HepG2 (cell line): ENCODE measurements around the gene AFF2. TPM values are rescaled to one million over a fixed set of nuclear protein-coding genes. Genes with fewer than 3 reads are reported as not detected.

ENCODE experiments used
- ATAC-seq: fragments of 200-7000 bp; cut with Tn5 transposase; 3 replicates; pipeline ENCODE4 v1.9.1; 2020; ENCODE audit warnings: mild to moderate bottlenecking, moderate library complexity
- BruUV-seq: library from RNA; stranded (reverse); fragments of 400-500 nt; replicated peaks from 2 replicates; lab custom pipeline; 2021; lab: Mats Ljungman, UMichigan
- CTCF ChIA-PET: fragments of 300-600 bp; formaldehyde crosslinking; extraction: SDS; loops from one replicate; lab custom pipeline; 2021; ENCODE audit warnings: low total read pairs, inconsistent platforms, low intra/inter-chr PET ratio; lab: Yijun Ruan, JAX
- POLR2A ChIA-PET: fragments of 350-600 bp; sonication (Branson Sonifier 250); formaldehyde crosslinking; loops from one replicate; lab custom pipeline; 2020; ENCODE audit warnings: antibody characterized with exemption, inconsistent platforms; lab: Yijun Ruan, JAX
- DNase-seq: peaks from one replicate; pipeline ENCODE4 v3.0.0-alpha.2; 2015; ENCODE audit warnings: low spot score
- FAIRE-seq: peaks from 3 replicates; lab custom pipeline; 2011; peaks lifted over from hg19 to GRCh38; lab: Jason Lieb, UNC
- H2AFZ ChIP-seq: one replicate; pipeline ENCODE4 v1.6.1; 2011; ENCODE audit warnings: low read length, inconsistent platforms
- H3K27ac ChIP-seq: fragments of 300-600 bp; 3 replicates; pipeline ENCODE4 v1.8.0; 2011; ENCODE audit warnings: mixed run types, mild to moderate bottlenecking, mixed read lengths, low read length, inconsistent platforms; ENCODE audit not compliant: insufficient read depth; ENCODE audit errors: extremely low read length
- H3K27me3 ChIP-seq, 2 experiments: fragments of 200-600 bp in 1 of 2; 2 replicates in 1 of 2; 3 replicates in 1 of 2; pipeline versions ENCODE4 v1.6.0 to v1.8.0; 2011; ENCODE audit warnings: low read length in 2 of 2, mild to moderate bottlenecking in 2 of 2, moderate library complexity in 2 of 2, inconsistent platforms in 1 of 2; ENCODE audit not compliant: insufficient read depth in 2 of 2, control insufficient read depth in 1 of 2
- H3K36me3 ChIP-seq, 2 experiments: fragments of 200-600 bp in 1 of 2; replicated peaks in 1 of 2; 2 replicates in 1 of 2; 3 replicates in 1 of 2; pipeline versions ENCODE4 v1.5.1 to v1.8.0; 2011; ENCODE audit warnings: low read length in 2 of 2, inconsistent platforms in 1 of 2; ENCODE audit not compliant: insufficient read depth in 2 of 2, control insufficient read depth in 1 of 2
- H3K4me1 ChIP-seq: 2 replicates; pipeline ENCODE4 v1.5.1; 2012; ENCODE audit warnings: low read length, inconsistent platforms; ENCODE audit not compliant: insufficient read depth
- H3K4me2 ChIP-seq: 2 replicates; pipeline ENCODE4 v1.6.0; 2011; ENCODE audit warnings: low read depth, low read length, inconsistent platforms
- H3K4me3 ChIP-seq, 3 experiments: fragments of 200-600 bp in 1 of 3; sonication (generic), shearing (Covaris generic) in 1 of 3; replicated peaks in 1 of 3; 2 replicates each; pipeline ENCODE4 v1.5.1; 2011 to 2016; ENCODE audit warnings: low read length in 3 of 3, inconsistent platforms in 2 of 3, low read depth in 2 of 3, mild to moderate bottlenecking in 2 of 3, control low read depth in 1 of 3, mixed read lengths in 1 of 3; ENCODE audit not compliant: insufficient read depth in 1 of 3
- H3K79me2 ChIP-seq: one replicate; pipeline ENCODE4 v1.6.1; 2011; ENCODE audit warnings: low read length, inconsistent platforms; ENCODE audit not compliant: insufficient read depth
- H3K9ac ChIP-seq: 2 replicates; pipeline ENCODE4 v1.6.0; 2011; ENCODE audit warnings: mild to moderate bottlenecking, low read depth, low read length, inconsistent platforms; ENCODE audit not compliant: insufficient read depth
- H3K9me3 ChIP-seq: 2 replicates; pipeline ENCODE4 v1.5.1; 2012; ENCODE audit warnings: mild to moderate bottlenecking, low read length
- H4K20me1 ChIP-seq: 2 replicates; pipeline ENCODE4 v1.6.0; 2011; ENCODE audit warnings: inconsistent platforms, mild to moderate bottlenecking, low read length, moderate library complexity; ENCODE audit not compliant: insufficient read depth
- ELF1 ChIP-seq: sonication (generic); formaldehyde crosslinking; IDR thresholded peaks from 2 replicates; pipeline ENCODE4 v1.4.0; 2020; ENCODE audit warnings: missing genetic modification reagents
- ELF4 ChIP-seq: sonication (generic); formaldehyde crosslinking; IDR thresholded peaks from 2 replicates; pipeline ENCODE4 v1.5.0; 2020; ENCODE audit warnings: missing genetic modification reagents, mild to moderate bottlenecking, moderate library complexity, borderline replicate concordance
- HMG20B ChIP-seq: conservative IDR thresholded peaks from 2 replicates; pipeline ENCODE4 v1.6.1; 2016; ENCODE audit warnings: missing genetic modification reagents, missing compliant biosample characterization
- HNRNPH1 ChIP-seq: fragments of 200-400 bp; formaldehyde crosslinking; optimal IDR thresholded peaks from 2 replicates; pipeline ENCODE3; 2017; ENCODE audit warnings: mild to moderate bottlenecking, low read depth, low read length
- HNRNPUL1 ChIP-seq: fragments of 200-400 bp; formaldehyde crosslinking; IDR thresholded peaks from 2 replicates; pipeline ENCODE4 v1.6.1; 2017; ENCODE audit warnings: low read depth, mild to moderate bottlenecking, low read length, moderate library complexity
- HOXA3 ChIP-seq: sonication (generic); formaldehyde crosslinking; IDR thresholded peaks from 2 replicates; pipeline ENCODE4 v1.5.0; 2020; ENCODE audit warnings: missing genetic modification reagents
- HOXD1 ChIP-seq: sonication (generic); formaldehyde crosslinking; IDR thresholded peaks from 2 replicates; pipeline ENCODE4 v1.5.0; 2020; ENCODE audit warnings: missing genetic modification reagents
- POLR2G ChIP-seq: fragments of 200-400 bp; formaldehyde crosslinking; IDR thresholded peaks from 2 replicates; pipeline ENCODE4 v1.6.1; 2018; ENCODE audit warnings: mild to moderate bottlenecking, low read depth, low read length, moderate library complexity
- WIZ ChIP-seq: sonication (generic); formaldehyde crosslinking; IDR thresholded peaks from 2 replicates; pipeline ENCODE4 v1.5.1; 2020; ENCODE audit warnings: mild to moderate bottlenecking, missing genetic modification reagents
- ZBTB7A ChIP-seq: sonication (generic); formaldehyde crosslinking; IDR thresholded peaks from 2 replicates; pipeline ENCODE4 v1.8.0; 2022; ENCODE audit warnings: mild to moderate bottlenecking, missing genetic modification reagents
- ZNF891 ChIP-seq: sonication (generic); formaldehyde crosslinking; IDR thresholded peaks from 2 replicates; pipeline ENCODE4 v1.5.0; 2020; ENCODE audit warnings: mild to moderate bottlenecking, missing genetic modification reagents
- WGBS: methylation state at CpG from one replicate; pipeline ENCODE4 v1.1.6; 2017; ENCODE audit warnings: low lambda C conversion rate; 5-methylcytosine and 5-hydroxymethylcytosine counted together
- in situ Hi-C: cut with HindIII; loops from 2 replicates; pipeline ENCODE4 v1.10.0; 2017; ENCODE audit warnings: low pct_unique_long_range_greater_than_20kb; ENCODE audit not compliant: extremely low pct_ligation_motif_present
- intact Hi-C: fragments of 100-400 bp; cut with micrococcal nuclease; formaldehyde crosslinking; loops from one replicate; pipeline ENCODE4 v1.10.0; 2022; ENCODE audit not compliant: unreplicated experiment
- polyA plus RNA-seq, 8 experiments: library from polyadenylated mRNA; depleted of rRNA in 3 of 8; stranded (reverse) in 7 of 8; unstranded in 1 of 8; fragments of >200 nt; fragmentation: Illumina TruSeq in 4 of 8; extraction: Trizol in 4 of 8; gene quantifications; 2 replicates each; pipeline versions ENCODE4 v1.2.1 to v1.2.3, GENCODE V29; 2011 to 2016; ENCODE audit warnings: low read depth in 4 of 8, missing spikeins in 1 of 8, mixed read lengths in 1 of 8; ENCODE audit not compliant: insufficient read depth in 1 of 8
- total RNA-seq, 5 experiments: library from RNA; depleted of rRNA; stranded (reverse); fragments of >200 nt; fragmentation: Illumina TruSeq; extraction: Trizol; gene quantifications; 2 replicates each; pipeline ENCODE4 v1.2.3, GENCODE V29; 2016; ENCODE audit warnings: low read depth in 1 of 5
- TF ChIP-seq, protein P1 (sequence below): sonication (generic); formaldehyde crosslinking; IDR thresholded peaks from 2 replicates; pipeline ENCODE4 v1.4.0; 2020; ENCODE audit warnings: missing genetic modification reagents
- TF ChIP-seq, protein P2 (sequence below): IDR thresholded peaks from 2 replicates; pipeline ENCODE4 v1.6.1; 2016; ENCODE audit warnings: missing compliant biosample characterization, missing genetic modification reagents, borderline replicate concordance
- TF ChIP-seq, protein P3 (sequence below): sonication (generic); formaldehyde crosslinking; IDR thresholded peaks from 2 replicates; pipeline ENCODE4 v1.8.1; 2023; ENCODE audit warnings: mild to moderate bottlenecking, missing genetic modification reagents

Gene AFF2
- total and polyA plus RNA-seq, 2 of the 13 experiments (the other 11 are each of a cell fraction or from before 2014, with no cell fraction given): not detected

DNA sequence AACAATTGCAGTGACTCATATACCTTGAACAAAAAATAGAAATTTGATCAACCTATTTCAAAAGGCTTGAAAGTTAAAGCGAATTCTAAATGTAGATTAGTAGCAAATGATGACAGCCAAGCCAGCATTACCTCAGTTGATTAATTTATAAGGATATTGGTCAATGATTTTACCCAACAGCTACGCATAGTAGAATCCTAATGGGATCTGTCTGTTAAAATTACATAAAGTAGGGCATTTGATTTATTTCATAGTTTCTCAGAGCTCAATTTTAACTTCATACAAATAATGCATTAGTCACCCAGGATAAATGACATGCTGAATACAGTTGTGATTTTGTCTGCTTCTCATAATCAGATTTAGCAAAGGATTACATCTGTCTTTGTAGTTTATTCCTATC is 12.0 kb downstream of the AFF2 start:
- Histone ChIP-seq H2AFZ (no peak overlapping the region), H3K4me2 (no peak overlapping the region), H4K20me1 (no peaks in the 10 kb centered on the region), H3K9ac (no peak overlapping the region), H3K9me3 (no peaks in the 10 kb centered on the region), H3K79me2 (no peaks in the 10 kb centered on the region), H3K27ac (no peak overlapping the region), H3K4me1 (no peaks in the 10 kb centered on the region), H3K36me3 (no peaks in the 10 kb centered on the region), H3K27me3 (no peaks in the 10 kb centered on the region), H3K4me3 (no peak overlapping the region)
- ChIA-PET CTCF (no interaction called here), POLR2A (no interaction called here)
- TF ChIP-seq, protein P1, sequence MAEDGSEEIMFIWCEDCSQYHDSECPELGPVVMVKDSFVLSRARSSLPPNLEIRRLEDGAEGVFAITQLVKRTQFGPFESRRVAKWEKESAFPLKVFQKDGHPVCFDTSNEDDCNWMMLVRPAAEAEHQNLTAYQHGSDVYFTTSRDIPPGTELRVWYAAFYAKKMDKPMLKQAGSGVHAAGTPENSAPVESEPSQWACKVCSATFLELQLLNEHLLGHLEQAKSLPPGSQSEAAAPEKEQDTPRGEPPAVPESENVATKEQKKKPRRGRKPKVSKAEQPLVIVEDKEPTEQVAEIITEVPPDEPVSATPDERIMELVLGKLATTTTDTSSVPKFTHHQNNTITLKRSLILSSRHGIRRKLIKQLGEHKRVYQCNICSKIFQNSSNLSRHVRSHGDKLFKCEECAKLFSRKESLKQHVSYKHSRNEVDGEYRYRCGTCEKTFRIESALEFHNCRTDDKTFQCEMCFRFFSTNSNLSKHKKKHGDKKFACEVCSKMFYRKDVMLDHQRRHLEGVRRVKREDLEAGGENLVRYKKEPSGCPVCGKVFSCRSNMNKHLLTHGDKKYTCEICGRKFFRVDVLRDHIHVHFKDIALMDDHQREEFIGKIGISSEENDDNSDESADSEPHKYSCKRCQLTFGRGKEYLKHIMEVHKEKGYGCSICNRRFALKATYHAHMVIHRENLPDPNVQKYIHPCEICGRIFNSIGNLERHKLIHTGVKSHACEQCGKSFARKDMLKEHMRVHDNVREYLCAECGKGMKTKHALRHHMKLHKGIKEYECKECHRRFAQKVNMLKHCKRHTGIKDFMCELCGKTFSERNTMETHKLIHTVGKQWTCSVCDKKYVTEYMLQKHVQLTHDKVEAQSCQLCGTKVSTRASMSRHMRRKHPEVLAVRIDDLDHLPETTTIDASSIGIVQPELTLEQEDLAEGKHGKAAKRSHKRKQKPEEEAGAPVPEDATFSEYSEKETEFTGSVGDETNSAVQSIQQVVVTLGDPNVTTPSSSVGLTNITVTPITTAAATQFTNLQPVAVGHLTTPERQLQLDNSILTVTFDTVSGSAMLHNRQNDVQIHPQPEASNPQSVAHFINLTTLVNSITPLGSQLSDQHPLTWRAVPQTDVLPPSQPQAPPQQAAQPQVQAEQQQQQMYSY (CRISPR knock-in tag): no peak
- TF ChIP-seq HMG20B (CRISPR knock-in tag) (no peak), ELF4 (CRISPR knock-in tag) (no peak), ZNF891 (CRISPR knock-in tag) (no peak)
- ATAC-seq (no peak), DNase-seq (no peak), FAIRE-seq (no peak)
- 0% methylated on average over 2 of the region's 2 CpGs for WGBS
- intact Hi-C loops: no loop called here
- no TSS peak for BruUV-seq
- in situ Hi-C loops: no loop called here

DNA sequence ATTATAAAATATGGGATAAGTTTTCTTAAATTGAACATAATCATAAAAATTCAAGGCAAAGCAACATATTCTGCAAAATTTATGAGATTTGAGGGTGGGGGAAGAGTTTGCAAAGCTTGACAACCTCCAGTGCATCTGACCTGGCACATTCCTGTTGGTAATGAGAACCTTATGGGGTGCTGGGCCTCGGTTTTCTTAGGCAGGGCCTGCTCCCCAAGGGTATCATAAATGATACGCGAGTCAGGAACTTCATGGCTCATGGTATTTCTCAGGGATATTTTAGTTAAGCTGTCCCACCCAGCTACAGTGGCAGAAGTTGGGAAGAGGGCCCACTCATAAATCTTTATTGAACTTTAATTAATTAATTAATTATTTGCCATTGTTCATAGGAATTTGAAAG is 13.2 kb downstream of the AFF2 start:
- no TSS peak for BruUV-seq
- ChIA-PET POLR2A (no interaction called here), CTCF (no interaction called here)
- Histone ChIP-seq H4K20me1 (no peaks in the 10 kb centered on the region), H3K27ac (no peak overlapping the region), H3K79me2 (no peaks in the 10 kb centered on the region), H3K9me3 (no peaks in the 10 kb centered on the region), H2AFZ (no peak overlapping the region), H3K27me3 (no peaks in the 10 kb centered on the region), H3K36me3 (no peaks in the 10 kb centered on the region), H3K4me3 (no peak overlapping the region), H3K4me2 (no peak overlapping the region), H3K4me1 (no peaks in the 10 kb centered on the region), H3K9ac (no peak overlapping the region)
- WGBS: 0% methylated on average over 1 of the region's 3 CpGs
- DNase-seq (no peak), ATAC-seq (no peak), FAIRE-seq (no peak)
- in situ Hi-C loops (no loop called here), intact Hi-C loops (no loop called here)
- no peak for TF ChIP-seq HNRNPUL1
- TF ChIP-seq POLR2G: no peak
- no peak for TF ChIP-seq ZBTB7A (CRISPR knock-in tag)
- TF ChIP-seq HOXD1 (CRISPR knock-in tag): no peak
- TF ChIP-seq ELF1 (CRISPR knock-in tag): no peak
- no peak for TF ChIP-seq WIZ (CRISPR knock-in tag)
- no peak for TF ChIP-seq HOXA3 (CRISPR knock-in tag)
- TF ChIP-seq, protein P2, sequence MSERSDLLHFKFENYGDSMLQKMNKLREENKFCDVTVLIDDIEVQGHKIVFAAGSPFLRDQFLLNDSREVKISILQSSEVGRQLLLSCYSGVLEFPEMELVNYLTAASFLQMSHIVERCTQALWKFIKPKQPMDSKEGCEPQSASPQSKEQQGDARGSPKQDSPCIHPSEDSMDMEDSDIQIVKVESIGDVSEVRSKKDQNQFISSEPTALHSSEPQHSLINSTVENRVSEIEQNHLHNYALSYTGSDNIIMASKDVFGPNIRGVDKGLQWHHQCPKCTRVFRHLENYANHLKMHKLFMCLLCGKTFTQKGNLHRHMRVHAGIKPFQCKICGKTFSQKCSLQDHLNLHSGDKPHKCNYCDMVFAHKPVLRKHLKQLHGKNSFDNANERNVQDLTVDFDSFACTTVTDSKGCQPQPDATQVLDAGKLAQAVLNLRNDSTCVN (CRISPR knock-in tag): no peak
- no peak for TF ChIP-seq HNRNPH1
- TF ChIP-seq, protein P3, sequence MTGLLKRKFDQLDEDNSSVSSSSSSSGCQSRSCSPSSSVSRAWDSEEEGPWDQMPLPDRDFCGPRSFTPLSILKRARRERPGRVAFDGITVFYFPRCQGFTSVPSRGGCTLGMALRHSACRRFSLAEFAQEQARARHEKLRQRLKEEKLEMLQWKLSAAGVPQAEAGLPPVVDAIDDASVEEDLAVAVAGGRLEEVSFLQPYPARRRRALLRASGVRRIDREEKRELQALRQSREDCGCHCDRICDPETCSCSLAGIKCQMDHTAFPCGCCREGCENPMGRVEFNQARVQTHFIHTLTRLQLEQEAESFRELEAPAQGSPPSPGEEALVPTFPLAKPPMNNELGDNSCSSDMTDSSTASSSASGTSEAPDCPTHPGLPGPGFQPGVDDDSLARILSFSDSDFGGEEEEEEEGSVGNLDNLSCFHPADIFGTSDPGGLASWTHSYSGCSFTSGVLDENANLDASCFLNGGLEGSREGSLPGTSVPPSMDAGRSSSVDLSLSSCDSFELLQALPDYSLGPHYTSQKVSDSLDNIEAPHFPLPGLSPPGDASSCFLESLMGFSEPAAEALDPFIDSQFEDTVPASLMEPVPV (CRISPR knock-in tag): no peak
